T-helper 1 cell treated with Interleukin-12 subunit alpha and Interleukin-12 subunit beta and Interleukin-4 antibody, amounts not matched to agents 30 ng/mL and 1 ng/mL, for 36 hours (primary cell): ENCODE measurements around the gene U2AF1L4. TPM values are rescaled to one million over a fixed set of nuclear protein-coding genes. Genes with fewer than 3 reads are reported as not detected.

ENCODE experiments used
- intact Hi-C: fragments of 100-400 bp; cut with micrococcal nuclease; formaldehyde crosslinking; loops from one replicate; pipeline ENCODE4 v1.15.1; 2024
- total RNA-seq: library from RNA; stranded (reverse); gene quantifications from 2 replicates; pipeline ENCODE4 v1.2.3, GENCODE V29; 2022

Gene U2AF1L4
- total RNA-seq, 1 donor from 2014 or later = 33.7 TPM

DNA sequence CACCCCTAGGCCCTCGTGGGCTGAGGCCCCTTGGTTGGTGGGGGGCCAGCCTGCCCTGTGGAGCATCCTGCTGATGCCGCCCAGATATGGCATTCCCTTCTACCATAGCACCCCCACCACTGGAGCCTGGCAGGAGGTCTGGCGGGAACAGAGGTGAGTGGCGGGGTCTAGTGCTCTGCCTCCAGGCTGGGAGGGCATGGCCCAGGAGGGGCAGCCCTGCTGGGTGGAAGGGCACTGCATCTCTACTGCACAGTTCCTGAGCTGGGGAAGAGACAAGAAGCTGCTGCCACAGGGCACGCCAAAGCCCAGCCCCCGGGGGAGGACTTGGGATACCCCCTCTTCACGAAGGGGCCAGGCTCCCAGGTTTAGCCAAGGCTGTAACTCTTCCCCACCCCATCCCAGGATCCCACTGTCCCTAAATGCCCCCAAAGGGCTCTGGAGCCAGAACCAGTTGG lies 29.8 kb downstream of the U2AF1L4 start:
- intact Hi-C loops = loop anchor here (5.0 kb wide), 1 partner anchor 88 kb away; the partner anchor contains the start of gene RBM42

DNA sequence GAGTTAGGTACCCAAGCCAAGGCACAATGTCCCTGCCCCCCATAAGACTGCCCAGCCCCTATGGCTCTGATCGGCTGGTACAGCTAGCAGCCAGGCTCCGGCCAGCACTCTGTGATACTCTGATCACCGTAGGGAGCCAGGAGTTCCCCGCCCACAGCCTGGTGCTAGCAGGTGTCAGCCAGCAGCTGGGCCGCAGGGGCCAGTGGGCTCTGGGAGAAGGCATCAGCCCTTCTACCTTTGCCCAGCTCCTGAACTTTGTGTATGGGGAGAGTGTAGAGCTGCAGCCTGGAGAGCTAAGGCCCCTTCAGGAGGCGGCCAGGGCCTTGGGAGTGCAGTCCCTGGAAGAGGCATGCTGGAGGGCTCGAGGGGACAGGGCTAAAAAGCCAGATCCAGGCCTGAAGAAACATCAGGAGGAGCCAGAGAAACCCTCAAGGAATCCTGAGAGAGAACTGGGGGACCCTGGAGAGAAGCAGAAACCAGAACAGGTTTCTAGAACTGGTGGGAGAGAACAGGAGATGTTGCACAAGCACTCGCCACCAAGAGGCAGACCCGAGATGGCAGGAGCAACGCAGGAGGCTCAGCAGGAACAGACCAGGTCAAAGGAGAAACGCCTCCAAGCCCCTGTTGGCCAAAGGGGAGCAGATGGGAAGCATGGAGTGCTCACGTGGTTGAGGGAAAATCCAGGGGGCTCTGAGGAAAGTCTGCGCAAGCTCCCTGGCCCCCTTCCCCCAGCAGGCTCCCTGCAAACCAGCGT lies 30.4 kb downstream of the U2AF1L4 start:
- intact Hi-C loops = loop anchor here (5.0 kb wide), 2 partner anchors 87 to 502 kb away; partner anchors contain the start of gene RBM42

DNA sequence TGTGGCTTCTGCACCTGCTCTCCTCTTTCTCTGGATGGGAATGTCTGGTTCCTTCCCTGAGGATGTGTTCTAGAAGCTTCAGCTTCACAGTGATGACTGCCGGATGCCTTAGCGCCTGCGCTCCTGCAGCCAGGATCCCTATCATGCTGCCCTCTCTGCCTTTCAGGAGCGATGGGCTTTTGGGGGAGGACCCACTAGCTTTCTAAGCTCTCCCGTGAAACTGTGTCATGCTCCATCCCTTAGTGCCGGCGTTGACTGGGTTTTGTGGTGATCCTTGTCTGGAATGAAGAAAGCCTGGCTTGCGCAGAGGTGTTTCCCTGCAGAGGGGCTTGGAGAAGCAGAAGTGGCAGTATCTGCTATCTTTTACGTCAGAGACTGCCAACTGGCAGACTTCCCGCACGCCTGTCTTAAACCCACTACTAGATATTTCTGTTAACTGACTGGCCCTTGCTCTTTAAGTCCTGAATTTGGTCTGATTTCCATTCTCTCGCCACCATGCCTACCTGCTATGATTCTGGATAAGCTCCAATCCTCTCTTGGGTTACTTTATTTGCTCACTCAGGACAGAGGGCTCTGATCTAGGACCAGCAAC lies 31.2 kb downstream of the U2AF1L4 start:
- intact Hi-C loops = loop anchor here (1.0 to 5.0 kb wide), 4 partner anchors 12 to 502 kb away; partner anchors contain the start of genes COX6B1, THAP8 and WDR62

DNA sequence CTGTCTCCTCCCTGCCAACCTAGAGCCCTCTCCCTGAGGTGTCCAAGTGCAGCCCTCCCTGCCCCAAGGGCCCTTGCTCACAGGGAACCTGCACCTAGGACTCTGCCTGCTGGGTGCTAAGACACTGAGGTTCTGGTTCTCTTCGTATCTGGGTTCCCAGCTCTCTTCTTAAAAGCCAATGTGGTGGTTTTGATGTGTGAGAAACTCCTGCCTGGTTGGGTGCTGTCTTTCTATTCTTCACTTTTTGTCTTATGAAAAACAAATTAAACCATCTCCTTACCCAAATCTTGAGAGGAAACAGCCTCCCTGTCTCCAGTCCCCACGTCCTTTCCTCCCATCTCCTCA lies 31.7 kb downstream of the U2AF1L4 start:
- intact Hi-C loops = loop anchor here (1.0 to 5.0 kb wide), 4 partner anchors 11 to 501 kb away; partner anchors contain the start of genes COX6B1, THAP8 and WDR62

DNA sequence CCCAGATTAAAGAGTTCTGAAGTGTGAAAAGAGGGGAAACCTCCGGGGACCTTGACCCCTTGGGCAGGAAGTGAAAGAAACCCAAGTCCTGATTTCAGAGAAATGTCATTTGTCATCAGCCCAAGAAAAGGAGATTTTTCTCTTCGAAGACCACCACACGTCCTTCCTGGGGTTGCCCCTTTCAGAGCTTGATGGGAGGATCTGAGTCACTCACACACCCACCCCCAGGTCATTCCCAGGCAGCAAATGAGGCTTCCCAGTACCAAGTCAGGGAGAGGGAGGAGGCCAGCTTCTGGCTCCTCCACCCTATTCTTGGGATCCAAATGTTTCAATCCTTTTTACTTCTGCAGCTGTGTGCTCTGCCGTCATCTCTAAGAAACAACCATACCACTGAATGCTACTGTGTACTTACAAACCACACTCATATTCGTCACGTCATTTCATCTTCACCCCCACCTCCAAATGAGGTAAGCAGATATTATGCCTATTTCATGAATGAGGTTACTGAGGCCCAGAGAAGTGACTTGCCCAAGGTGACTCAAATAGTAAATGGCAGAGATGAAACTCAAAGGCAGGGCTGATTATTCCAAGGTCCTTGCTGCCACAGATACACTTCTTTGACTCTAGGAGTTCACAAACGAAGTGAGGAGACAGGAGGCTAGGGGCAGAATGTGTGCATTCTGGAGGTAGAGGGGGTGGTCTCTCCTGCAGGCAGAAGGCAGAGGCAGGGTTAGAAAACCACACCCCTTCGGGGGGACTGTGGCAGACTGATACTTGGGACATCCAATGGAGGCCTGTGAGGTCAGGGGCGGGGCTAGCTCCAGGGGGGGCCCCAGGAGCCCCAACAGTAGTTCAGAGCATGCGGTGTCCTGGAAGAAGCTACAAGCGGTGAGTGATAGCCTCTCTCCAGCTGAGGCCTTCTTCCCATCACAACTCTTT lies 32.4 kb downstream of the U2AF1L4 start:
- intact Hi-C loops = loop anchor here (1.0 to 5.0 kb wide), 4 partner anchors 11 to 501 kb away; partner anchors contain the start of genes COX6B1, THAP8 and WDR62

DNA sequence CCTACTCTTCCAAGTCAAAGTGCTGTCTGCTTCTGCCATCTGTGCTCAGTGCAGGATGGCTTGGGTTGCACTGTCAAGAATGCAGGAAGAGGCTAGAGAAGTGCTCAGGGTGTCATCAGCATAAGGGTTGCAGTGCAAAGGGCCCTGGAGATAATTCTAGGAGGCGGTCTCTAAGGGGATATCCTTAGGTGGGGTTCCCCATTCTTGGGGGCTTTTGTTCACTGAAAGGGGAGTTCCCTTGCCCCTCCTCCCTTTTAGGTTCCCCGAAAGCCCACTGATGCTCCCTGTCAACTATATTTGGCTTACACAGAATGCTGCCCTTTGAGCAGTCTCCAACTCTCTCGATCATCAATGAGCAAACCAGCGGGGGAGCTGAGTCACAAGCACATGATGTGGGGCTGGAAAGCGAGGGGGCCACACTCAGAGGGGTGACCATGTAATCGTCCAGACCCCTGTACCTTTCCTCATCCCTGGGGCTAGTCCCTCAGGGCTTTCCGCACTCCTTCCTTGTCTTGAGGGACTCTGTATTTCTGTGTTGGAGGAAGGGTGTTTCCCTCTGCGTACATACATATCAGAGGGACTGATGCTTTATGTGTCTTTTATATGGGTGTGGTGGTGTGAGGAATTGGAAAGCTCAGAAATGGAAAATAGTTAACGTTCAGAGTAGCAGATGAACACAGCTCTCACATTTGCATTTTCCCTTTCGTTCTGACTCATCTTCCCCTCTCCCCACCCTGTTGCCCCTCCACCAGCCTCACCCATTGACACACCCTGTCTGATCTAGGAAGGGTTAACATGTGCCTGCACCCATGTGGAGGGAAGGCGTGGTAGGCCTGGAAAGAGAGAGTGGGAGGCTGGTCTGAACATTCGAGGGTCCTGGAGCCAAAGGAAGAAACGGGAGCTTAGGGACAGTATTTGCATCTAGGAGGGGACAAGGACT lies 34.2 kb downstream of the U2AF1L4 start:
- intact Hi-C loops = loop anchor here (5.0 kb wide), 1 partner anchor 499 kb away; no protein-coding TSS in a partner anchor

DNA sequence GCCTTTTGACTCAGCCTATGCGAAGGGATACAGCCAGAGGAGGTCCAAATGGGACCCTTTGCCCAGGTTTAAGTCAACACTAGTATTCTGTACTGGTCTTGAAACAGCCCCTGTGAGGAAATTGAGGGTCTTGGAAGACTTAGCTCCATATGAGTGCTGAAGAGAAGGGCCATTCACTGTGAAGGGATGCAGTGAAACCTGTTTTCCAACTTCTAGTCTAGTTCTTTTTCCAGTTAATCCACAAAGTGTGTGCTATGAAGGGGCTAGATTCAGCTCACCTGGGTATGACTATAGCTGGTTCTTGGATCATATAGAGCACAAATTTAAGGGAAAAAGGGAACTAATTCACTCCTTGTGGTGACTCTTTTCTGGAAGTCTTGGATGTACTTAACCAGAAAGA lies 36.8 kb downstream of the U2AF1L4 start:
- intact Hi-C loops = no loop called here

DNA sequence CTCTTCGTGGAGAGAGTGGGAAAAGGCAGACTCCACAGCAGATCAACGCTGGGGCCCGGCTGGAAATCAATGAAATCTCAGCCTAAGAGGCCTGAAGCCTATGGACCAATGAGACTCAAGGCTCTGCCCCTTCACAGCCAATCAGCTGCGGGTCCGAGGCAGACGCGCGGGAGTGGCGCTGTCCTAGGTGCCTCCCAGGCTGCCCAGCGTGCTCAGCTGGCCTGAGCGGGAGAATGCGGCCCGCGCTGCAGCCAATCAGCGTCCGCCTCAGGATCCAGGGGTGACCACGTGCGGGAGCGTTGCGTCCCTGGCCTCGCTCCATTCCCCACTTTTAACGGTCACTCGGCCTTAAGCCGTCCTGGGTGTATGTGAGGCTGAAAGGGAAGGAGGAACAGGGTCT lies 41.0 kb downstream of the U2AF1L4 start, which contains the start of gene ZBTB32:
TSS of gene ZBTB32 (plus strand) at position 341 of the 400 bp plus-strand sequence. CDS start 10,069 bp downstream, outside the sequence.
- intact Hi-C loops = no loop called here

DNA sequence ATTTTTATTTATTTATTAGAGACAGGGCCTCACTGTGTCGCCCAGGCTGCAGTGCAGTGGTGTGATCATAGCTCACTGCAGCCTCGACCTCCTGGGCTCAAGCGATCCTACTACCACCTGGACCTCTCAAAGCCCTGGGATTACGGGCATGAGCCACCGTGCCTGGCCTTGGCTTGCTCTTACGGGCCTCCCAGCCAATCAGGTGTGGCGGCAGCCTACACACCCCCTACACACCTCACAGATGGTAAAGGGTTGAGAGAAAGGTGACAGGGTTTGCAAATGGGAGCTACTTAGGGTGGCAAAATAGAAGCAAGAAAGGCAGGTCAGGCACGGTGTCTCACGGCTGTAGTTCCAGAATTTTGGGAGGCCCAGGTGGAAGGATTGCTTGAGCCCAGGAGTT lies 41.9 kb downstream of the U2AF1L4 start:
- intact Hi-C loops = no loop called here

DNA sequence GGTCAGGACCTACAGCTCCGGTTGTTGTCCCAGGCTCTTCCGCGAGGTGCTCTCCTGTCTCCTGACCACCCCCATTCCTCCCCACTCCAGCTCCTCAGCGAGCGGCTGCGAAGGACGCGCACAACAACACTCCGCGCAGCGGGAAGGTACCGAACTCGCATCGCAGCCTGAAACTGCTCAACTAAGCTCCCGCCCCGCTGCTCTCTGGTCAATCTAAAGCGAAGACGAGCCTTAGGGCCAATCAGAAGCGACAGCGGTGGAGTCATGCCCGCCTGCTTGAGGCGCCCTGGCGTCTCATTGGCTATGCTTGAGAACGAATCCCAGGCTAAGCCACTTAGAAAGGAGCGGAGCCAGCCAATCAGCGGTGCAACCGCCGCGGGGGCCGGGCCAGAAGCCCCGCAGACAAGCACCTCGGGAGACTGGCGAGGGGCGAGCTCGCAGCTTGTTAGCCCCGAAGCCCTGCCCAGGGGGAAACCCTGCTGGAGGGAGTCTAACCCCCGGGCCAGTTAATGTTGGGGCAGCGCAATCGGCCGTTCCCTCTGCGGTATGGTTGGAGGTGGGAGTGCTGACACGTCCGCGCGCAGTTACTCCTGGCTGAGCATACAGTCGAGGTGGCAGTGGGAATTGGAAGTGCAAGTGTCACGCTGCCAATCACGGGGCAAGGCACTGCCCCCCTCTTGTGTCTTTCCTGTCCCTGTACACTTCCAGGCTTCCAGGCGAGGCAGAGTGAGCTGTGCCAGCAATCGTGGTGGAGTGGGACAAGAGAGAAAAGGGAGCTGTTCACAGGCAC lies 42.8 kb downstream of the U2AF1L4 start:
- intact Hi-C loops = loop anchor here (1.0 kb wide), 7 partner anchors 8 to 58 kb away; partner anchors contain the start of genes COX6B1 and LIN37

DNA sequence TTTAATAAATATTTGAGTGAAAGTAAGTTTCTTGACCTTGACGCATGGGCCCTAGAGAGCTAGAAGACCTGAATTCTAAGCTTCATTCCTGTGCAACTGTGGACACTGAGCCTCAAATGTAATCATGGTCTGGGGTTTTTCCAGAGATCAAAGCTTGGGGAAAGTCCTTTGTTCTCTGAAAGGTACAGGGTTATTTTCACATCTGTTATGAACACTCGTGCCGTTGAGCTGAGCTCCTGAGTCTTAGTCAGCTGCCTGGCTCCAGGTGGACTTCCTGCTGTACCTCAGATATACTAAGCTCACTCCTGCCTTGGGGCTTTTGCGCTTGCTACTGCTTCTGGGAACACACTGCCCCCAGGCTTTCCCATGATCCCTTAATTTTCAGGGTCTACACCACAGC lies 48.4 kb downstream of the U2AF1L4 start:
- intact Hi-C loops = no loop called here

DNA sequence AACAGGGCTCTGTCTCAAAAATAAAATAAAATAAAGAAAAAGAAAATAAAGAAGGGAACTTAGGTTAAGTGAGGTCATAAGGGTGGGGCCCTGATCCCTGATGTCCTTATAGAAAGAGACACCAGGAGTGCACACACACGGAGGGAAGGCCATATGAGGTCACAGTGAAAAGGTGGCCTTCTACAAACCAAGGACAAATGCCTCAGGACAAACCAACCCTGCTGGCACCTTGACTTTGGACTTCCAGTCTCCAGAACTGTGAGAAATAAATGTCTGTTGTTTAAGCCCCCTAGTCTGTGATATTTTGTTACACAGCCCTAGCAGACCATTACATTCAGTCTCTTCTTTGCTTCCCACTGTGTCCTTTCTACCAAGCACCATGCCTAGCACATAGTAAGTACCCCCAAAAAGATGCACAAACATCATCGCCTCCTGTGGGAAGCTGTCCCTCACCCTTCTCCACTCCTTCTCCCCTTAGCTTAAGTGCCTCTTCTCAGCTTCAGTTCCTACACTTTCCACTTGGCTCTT lies 49.3 kb downstream of the U2AF1L4 start:
- intact Hi-C loops = no loop called here

DNA sequence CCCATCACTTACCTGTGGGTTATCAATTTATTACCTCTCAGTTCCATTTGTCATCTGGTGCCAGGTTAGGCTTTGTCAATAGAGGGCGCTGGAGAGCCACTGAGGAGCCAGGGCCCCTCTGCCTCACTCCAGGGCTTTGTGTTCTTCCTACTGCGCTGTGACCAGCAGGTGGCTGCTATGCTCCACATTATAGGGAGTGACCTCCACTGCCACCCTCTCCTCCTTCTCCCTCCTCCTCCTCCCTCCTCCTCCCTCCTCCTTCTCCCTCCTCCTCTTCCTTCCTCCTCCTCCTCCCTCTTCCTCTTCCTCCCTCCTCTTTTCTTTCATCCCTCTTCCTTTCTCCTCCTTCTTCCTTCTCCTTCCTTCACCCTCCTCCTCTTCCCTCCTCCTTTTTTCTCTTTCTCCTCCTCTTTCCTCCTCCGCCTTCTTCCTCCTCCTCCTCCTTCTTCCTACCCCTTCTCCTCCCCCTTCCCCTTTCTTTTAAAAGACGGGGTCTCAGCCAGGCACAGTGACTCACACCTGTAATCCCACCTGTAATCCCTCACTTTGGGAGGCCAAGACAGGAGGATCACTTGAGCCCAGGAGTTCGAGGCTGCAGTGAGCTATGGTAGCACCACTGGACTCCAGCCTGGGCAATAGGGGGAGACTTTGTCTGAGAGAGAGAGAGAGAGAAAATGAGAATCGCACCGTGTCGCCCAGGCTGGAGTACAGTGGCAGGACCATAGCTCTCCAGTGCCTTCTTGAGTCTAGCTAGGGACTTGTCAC lies 51.2 kb downstream of the U2AF1L4 start:
- intact Hi-C loops = loop anchor here (1.0 to 5.0 kb wide), 12 partner anchors 8 to 237 kb away; partner anchors contain the start of genes APLP1, ARHGAP33, LIN37 and PROSER3

DNA sequence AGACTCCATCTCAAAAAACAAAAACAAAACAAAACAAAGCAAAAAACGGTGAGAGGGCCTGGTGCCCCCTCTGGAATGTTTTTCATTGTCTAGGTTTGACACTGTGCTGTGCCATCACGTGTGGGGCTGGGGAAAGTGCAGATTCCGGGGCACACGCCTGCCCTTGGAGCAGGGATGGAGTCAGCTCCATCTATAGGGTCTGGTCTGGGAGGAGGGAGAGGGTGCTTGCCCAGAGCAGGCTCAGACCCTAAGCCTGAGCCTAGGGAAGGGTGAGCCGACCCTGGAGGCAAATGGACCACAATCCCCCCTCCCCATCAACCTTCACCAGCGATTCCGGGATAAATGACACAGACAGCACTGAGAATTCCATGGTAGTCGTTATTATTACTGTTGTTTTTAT lies 51.8 kb downstream of the U2AF1L4 start:
- intact Hi-C loops = loop anchor here (1.0 to 5.0 kb wide), 9 partner anchors 24 to 238 kb away; partner anchors contain the start of genes APLP1, ARHGAP33, LIN37 and PROSER3
